ENCODE results near the gene GABRA5. TPM values are rescaled to one million over a fixed set of nuclear protein-coding genes. Genes with fewer than 3 reads are reported as not detected.
"Not testable (repeated sequence)": the region's sequence is repeated elsewhere in the genome, so short reads cannot be mapped to it uniquely, and the experiment has no call there.

The GABRA5 gene
- total RNA-seq, 1 donor from 2014 or later: not detected

DNA sequence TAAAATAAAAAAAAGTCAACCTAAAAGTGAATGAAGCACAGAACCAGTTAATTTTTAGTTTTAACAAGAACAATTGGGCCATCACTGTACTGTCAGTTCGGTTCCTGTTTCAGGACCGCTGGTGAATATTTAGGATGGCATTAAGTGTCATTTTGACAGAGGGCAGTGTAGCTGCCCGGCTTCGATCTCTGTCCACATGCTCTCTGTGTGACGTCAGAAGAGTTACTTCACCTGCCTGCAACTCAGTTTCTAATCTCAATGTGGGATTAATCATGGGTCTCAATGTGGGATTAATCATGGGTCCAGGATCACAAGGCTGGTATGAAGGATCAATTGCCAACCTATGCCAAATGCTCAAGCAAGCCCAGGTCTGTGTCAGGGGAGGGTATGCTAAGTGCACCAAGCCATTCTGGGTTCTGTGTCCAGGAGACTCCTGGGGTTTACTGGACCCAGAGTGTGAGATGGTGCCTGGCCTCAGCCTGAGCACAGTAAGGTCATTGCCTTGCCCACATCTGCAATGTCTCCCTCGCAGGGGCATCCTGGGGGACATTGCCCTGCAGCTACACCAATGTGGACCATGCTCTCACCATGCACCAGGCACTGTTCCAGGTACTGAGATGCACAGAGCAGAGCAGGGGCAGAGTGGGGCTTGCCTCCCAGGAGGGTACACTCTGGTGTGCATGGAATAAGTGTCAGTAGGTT lies 8.1 kb downstream of the GABRA5 start:
- ATAC-seq: no peak
- no peak for DNase-seq (ENCODE audit: low spot score)
- intact Hi-C loops (cut with DNase I): no loop called here

DNA sequence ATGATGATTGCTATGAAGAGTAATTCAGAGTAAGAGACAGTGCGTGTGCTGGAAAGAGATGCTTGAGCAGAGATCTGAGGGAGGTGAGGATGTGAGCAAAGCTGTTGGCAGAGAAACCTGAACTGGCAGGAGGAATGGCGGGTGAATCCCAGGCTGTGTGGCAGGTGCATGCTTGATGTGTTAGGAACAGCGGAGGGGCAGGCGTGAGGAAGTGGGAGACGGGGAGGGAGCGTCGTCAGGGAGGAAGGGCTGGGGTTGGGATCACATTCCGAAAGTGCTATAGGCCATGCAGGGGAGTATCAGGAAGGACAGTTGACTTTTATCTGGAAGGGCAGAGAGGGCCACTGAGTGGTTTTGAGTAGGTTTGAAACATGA lies 8.6 kb downstream of the GABRA5 start:
- no peak for DNase-seq (ENCODE audit: low spot score)
- intact Hi-C loops (cut with DNase I): no loop called here
- ATAC-seq: no peak

DNA sequence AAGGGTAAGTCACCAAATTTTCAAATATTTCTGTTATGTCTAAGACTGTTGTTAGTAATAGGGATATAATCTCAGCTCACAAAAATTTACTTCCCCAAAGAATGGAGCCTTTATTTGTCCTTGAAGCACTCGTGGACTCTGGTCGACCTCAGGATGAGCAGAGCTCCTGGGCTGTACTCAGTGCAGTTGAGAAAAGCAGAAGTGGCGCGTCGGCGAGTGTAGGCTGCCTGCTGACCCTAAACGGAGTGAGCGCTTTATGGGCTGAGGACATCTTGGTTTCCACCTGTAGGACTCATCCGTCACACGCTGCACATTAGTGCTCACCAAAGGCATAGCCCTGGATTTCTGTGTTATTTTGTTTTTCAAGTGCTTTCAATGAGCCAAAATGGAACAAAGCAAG lies 11.0 kb downstream of the GABRA5 start:
- no peak for ATAC-seq
- intact Hi-C loops (cut with DNase I): no loop called here
- DNase-seq (ENCODE audit: low spot score): no peak

DNA sequence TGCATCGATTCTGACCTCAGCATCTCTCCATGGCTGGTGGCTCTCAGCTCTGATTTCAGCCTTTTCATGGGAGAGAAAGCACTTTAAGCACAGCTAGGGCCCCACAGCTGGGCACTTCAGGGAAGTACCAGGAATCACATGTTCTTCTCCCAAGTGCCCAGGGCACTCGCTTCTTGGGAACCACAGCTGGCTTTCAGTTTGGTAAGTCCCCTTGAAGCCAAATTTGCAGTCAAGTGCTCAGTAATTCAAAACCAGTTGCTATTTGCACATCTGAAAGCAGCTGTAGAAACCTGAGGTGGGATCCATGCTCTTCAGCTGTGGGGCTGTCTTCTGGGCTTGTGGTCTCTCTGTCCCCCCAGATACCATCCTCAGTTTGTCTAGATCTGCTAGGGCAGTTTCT lies 12.8 kb downstream of the GABRA5 start:
- DNase-seq (ENCODE audit: low spot score) (no peak), ATAC-seq (no peak)
- intact Hi-C loops (cut with DNase I): no loop called here

DNA sequence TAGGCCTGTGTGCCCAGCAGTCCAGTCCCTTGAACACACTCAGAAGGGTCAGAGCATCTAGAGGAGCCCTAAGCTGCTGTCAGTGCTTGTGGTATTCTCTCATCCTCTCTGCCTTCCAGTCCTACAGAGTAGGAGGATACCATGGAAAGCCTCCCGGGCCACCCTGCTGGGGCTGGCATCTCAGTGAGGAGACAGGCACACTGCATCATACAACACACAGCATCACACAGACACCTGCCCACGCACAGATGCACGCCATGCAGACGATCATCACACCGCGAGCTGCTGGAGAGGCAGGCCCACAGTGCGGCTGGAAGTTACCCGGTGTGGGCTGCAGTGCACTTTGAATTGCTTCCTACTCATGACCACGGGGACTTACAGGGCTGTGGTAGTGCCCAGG lies 15.2 kb downstream of the GABRA5 start:
- intact Hi-C loops (cut with DNase I): no loop called here
- ATAC-seq (no peak), DNase-seq (ENCODE audit: low spot score) (no peak)

DNA sequence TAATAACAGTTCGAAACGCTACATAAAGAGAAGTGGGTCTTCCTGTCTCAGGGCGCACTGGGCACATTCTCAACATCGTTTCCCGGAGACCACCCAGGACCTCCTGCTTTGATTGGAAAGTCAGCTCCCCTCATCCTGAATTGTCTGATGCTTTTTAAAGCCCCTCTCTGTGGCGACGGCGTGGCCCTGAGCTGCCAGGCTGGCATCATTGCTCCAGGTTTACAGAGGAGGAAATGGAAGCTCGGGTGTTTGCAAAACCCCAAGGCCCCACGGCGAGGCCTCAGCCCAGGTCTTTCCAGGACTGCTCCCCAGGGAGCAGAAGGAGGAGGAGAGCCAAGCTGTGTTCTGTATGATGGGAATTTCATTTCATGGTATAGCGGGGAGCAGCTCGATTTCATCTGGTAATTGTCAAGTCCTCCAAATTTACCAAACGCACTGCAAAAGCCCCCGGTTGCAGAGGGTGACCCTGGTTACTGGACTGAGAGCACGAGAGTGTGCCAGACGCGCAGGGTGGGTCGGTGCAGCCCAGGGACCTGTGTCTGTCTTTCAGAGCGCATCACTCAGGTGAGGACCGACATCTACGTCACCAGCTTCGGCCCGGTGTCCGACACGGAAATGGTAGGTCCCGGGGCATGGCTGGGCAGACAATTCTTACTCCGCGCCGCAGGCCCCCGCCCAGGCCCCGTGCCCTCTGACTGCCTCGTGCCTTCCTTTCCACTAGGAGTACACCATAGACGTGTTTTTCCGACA lies 15.9 kb downstream of the GABRA5 start:
- ATAC-seq (no peak), DNase-seq (ENCODE audit: low spot score) (no peak)
- intact Hi-C loops (cut with DNase I): no loop called here

DNA sequence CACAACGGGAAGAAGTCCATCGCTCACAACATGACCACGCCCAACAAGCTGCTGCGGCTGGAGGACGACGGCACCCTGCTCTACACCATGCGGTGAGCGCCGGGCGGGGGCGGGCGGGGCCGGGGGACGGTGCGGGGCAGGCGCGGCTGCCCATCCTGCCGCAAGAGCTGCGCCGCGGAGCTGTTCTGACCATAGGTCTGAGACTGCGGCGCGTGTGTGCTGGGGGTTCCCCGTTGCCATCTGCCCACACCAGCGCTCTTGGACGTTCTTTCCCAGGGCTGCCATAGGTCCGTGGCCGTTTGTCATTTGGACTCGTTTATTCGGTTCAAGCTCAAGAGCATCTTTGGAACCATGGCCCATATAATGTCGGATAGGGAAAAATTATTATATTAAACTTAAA lies 16.6 kb downstream of the GABRA5 start:
- DNase-seq (ENCODE audit: low spot score) (no peak), ATAC-seq (no peak)
- intact Hi-C loops (cut with DNase I): no loop called here

DNA sequence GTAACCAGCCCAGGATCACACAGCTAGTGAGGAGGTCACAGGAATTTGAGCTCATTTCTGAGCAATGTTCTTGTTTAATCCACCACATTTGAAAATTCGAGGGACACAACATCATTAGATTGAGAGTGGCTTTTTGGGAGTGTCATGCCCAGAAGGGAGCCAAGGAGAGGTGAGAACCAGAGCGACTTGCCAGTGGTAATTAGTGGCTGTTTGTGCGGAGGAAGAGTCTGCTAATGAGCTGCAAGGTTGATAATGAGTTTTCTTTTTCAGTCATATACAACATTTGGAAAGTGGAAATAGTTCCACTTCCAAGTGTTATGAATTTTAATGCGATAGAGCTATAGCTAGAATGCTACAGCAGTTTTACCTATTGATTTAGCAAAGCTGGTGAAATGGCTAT lies 19.7 kb downstream of the GABRA5 start:
- intact Hi-C loops (cut with DNase I): no loop called here
- ATAC-seq (no peak), DNase-seq (ENCODE audit: low spot score) (no peak)

DNA sequence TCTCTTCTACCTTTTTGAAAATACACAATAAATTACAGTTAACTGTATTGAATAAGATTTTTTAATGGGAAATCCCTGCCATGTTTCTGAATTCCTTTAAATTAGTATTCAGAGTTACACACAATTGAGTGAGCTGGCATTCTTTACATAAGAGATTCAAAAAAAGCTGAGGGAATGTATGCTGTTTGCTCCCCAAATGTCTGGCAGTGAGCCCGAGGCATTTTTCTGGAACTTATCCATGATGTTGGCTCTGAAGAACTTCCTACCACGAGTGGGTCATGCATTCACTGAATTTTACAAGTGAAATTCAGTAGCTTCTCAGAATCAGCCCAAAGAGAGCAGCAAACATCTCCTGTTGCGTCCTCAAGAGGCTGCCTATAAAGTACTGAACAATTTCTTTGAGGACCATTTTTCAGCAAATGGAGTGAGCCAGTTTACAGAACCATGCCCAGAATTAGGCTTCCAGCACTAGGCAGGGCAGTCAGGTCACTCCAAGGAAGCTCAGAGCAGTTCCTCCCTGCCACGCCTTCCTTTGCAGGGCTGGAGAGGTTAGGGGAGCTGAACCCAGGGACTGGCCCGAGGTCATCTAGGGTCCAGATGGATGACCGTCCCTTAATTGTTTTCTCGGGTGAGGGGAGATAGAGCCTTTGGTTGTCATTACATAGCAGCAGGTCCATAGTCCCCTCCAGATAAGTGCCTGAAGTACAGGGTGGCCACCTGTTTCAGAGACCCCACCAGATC lies 21.2 kb downstream of the GABRA5 start:
- intact Hi-C loops (cut with DNase I): no loop called here
- no peak for DNase-seq (ENCODE audit: low spot score)
- ATAC-seq: no peak

DNA sequence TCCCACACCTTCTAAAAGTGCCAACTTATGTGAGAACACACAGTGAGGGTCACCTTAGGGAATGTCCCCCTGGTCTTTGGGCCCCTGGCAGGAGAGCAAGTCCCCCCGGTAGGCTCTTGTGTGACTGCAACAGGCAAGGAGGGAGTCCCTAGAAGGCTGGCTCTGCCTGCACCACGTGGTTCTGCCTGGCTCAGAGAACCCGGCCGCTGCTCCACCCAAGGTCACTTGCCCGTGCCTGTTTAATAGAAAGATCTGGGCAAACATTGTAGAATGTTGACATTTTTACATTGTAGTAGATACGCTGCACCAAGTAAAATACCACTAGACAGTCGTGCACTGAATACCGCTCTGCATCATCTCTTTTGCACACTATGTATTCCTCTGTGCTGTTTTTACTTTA lies 21.9 kb downstream of the GABRA5 start:
- no peak for DNase-seq (ENCODE audit: low spot score)
- ATAC-seq: no peak
- intact Hi-C loops (cut with DNase I): no loop called here

DNA sequence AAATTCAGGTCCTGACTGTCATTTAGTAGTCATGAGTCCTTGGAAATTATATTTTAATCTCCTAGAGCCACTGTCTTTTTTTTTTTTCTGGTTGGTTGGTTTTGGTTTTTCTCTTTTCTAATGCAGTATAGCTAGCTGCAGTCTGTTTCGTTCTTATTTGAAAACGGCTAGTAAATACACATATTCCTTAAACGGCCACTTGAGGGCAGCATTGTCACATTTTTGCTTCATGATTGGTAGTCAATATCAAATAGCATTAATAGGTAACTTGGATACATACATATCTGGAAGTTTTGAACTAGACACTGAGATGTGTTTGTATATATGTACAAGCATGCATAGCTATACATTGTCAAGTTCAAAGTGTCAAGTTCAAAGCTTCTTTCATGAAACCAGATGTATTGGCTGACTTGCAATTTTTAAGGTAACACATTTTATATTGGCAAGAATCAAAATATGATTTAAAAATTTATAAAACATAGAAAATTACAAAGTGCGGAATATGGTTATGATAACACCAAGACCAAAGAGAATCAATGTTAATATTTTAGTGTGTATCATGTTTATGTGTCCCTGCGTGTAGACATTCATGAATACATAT lies 22.5 kb downstream of the GABRA5 start:
- DNase-seq (ENCODE audit: low spot score): no peak
- intact Hi-C loops (cut with DNase I): no loop called here

DNA sequence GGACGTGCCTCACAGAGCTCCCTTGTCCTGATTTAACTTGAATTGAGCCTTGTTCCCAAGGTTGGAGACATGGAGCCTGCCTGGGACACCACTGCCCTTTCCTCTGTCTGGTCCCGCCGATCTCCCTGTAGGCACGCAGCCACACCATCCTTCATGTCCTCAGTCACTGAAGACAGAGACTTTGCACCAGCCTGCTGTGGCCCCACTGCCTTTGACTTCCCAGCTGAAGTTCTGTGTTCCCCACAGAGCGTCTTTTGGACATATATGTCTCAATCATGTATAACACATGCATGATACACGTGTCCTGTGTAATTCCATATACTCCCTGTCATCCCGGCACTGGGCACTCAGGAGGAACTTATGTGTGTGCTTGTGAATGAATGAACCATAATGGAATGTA lies 23.6 kb downstream of the GABRA5 start:
- no peak for DNase-seq (ENCODE audit: low spot score)
- intact Hi-C loops (cut with DNase I): no loop called here
- no peak for ATAC-seq

More for the DNA sequence above, 22.5 kb downstream of the GABRA5 start:
- no peak for ATAC-seq

DNA sequence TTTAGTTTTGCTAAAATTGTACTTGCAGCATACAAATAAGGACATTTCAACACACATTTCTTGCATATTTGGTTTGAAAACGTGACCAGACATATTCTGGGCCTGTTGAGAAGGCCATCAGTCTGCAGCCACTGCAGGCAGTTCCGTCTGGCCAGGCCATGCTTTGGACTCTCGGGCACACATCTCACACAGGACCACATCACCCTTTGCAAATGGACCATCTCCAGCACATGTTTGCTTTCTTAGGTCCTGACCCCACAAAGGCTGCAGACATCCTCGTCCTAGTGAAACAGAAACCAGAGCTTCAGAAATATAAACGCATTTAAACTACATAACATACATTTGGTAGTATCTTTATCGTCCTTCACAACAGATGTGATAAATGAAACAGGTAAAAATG lies 24.1 kb downstream of the GABRA5 start:
- DNase-seq (ENCODE audit: low spot score): no peak
- intact Hi-C loops (cut with DNase I): no loop called here
- no peak for ATAC-seq

DNA sequence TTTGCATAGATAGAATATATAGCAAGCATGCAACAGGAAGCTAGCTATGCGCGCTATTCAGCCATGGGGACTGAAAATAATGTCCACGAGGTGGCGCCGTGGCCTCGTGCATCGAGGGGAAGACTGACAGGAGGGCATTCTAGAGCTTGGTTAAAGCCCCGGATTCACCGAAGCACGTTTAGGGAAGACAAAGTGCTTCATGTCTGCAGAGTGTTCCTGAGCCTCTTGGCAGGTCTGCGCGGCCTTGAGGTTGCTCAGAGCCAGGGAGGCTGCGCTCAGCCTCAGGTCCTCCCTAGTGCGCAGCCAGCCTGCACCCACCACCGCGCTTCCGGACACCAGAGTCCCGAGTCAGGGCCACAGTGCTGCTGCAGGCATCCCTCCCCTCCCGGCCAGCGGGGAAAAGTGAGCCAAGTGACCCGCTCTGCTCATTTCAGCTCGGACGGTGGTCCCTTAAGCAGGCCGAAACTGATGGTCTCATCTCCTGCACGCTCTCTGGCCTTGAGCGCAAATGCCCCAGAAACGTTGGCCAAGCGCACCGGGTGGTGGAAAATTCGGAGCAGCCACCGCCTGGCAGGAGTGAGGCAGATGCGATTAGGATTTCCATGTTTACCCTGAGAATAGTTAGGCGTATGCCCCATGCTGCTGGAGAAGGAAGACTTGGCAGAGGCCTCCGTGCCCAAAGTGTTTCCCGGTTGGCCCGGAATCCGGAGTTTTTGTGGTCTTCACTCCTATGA lies 24.8 kb downstream of the GABRA5 start:
- ATAC-seq (peak; percentile 87), DNase-seq (ENCODE audit: low spot score) (peak; percentile 82)
- intact Hi-C loops (cut with DNase I): no loop called here

DNA sequence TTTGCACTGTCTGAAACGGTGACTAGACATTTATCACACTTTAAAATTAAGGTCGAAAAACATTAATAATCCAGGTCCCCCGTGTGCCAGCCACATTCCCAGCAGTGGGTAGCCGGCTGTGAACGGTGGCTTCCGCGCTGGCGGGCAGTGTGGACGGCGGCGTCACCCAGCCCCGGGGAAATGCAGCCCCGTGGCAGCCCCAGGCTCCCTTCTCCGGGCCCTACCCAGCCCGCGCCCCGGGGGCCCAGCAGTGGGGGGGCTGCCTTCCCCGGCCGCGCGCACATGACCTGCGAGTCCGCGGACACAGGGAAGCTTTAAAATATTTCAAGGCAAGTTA lies 25.3 kb downstream of the GABRA5 start:
- ATAC-seq (peak; percentile 49), DNase-seq (ENCODE audit: low spot score) (no peak)
- intact Hi-C loops (cut with DNase I): no loop called here

DNA sequence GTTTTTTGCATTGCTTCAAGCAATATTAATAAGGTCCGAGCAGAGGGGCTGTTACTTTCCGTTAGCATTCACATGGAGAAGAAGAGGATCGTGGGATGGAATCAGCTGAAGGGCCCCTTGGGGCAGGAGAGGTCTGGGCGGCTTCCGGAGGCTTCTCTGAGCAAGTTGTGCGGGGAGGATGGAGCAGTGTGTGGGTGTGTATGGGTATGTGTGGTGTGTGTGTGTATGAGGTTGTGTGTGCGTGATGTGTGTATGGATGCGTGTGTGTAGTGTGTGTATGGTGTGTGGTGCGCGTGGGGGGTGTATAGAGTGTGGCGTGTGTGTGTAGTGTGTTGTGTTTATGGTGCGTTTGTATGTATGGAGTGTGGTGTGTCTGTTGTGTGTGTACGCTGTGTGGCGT lies 25.8 kb downstream of the GABRA5 start:
- DNase-seq (ENCODE audit: low spot score): no peak
- intact Hi-C loops (cut with DNase I): no loop called here
- no peak for ATAC-seq

DNA sequence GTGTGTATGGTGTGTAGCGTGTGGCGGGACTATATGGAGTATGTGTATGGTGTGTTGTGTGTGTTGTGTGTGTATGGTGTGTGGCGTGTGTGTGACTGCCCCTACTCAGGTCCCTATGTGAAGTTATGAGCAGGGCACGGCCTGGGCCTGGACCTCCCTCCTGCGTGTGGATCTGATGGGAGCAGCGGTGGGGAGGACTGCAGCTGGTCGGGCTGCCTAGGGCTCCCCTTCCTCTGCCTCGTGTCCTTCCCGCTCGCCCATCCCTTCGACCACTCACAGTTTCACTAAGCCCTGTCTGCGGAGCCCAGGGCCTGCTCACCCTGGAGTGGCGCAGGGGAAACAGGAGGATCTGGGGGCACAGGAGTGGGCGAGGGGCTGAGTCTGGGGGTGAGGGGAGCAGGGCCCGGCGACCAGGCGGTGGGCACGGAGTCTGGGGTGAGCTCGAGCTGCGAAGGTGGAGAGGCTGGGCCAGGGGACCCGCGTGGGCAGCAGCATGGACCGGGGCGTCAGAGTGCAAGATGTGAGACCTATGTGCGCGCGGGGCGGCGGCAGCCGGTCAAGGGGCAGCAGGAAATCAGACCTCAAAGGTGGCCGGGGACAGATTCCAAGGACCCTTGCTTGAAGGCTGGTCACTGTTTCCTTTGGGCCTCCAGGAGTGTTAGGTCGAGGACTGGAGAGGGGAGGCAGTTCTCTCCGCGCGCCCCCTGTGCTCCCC lies 26.6 kb downstream of the GABRA5 start:
- no peak for DNase-seq (ENCODE audit: low spot score)
- intact Hi-C loops (cut with DNase I): no loop called here
- ATAC-seq: no peak

DNA sequence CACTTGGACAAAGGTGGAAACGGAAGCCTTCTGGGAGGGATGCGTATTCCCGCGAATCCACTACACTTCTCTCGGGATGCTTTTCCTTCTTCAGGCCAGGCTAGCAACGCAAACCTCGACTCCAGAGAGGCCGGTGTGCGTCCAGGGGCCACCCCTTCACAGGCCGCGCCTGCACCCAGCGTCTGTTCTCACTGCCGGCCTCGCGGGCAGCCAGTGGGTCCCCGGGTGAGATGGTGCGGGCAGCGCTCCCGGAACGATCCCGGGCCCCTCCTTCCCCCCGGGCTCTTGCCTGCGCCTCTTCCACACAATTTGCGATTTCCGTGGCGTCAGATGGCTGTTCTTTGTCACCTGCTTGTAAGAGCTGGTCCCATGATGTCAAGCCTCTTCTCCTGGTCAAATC lies 27.3 kb downstream of the GABRA5 start:
- DNase-seq (ENCODE audit: low spot score) (no peak), ATAC-seq (no peak)
- intact Hi-C loops (cut with DNase I): no loop called here

DNA sequence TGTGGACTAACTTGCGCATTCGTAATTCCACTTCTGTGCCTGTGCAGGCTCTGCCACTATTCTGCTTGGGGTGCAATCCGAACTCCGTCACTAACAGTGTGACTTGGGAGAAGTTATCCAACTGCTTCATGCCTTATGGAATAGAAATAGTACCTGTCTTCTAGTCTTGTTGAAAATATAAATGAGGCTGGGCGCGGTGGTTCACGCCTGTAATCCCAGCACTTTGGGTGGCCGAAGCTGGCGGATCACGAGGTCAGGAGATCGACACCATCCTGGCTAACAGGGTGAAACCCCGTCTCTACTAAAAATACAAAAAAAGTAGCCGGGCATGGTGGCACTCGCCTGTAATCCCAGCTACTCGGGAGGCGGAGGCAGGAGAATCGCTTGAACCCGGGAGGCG lies 28.5 kb downstream of the GABRA5 start:
- ATAC-seq; DNase-seq (ENCODE audit: low spot score); intact Hi-C loops (cut with DNase I): not testable (repeated sequence)

All from sciatic nerve (tissue), 2 donors.